GM23338 (cell line): ENCODE data around the gene GPAT2.

ENCODE experiments used
- CREB1 ChIP-seq: fragments of 250-450 bp; sonication (Bioruptor Pico); IDR thresholded peaks from 2 replicates; pipeline ENCODE4 v1.5.0; 2020; ENCODE audit warnings: low read depth, mild to moderate bottlenecking, moderate library complexity
- NANOG ChIP-seq: IDR thresholded peaks from 2 replicates; pipeline ENCODE4 v1.6.1; 2016; ENCODE audit warnings: antibody characterized with exemption, borderline replicate concordance
- TF ChIP-seq, protein P1 (sequence below), 2 experiments: fragments of 200-600 bp in 1 of 2; sonication (generic) in 1 of 2; conservative IDR thresholded peaks; 2 replicates each; pipeline versions ENCODE4 v1.5.1 to v1.6.1; 2016 to 2017; ENCODE audit warnings: antibody characterized with exemption in 2 of 2, low read depth in 2 of 2, mild to moderate bottlenecking in 2 of 2, moderate library complexity in 1 of 2
- TF ChIP-seq, protein P2 (sequence below): IDR thresholded peaks from one replicate; pipeline ENCODE4 v1.6.1; 2018; ENCODE audit warnings: antibody characterized with exemption; ENCODE audit not compliant: unreplicated experiment

DNA sequence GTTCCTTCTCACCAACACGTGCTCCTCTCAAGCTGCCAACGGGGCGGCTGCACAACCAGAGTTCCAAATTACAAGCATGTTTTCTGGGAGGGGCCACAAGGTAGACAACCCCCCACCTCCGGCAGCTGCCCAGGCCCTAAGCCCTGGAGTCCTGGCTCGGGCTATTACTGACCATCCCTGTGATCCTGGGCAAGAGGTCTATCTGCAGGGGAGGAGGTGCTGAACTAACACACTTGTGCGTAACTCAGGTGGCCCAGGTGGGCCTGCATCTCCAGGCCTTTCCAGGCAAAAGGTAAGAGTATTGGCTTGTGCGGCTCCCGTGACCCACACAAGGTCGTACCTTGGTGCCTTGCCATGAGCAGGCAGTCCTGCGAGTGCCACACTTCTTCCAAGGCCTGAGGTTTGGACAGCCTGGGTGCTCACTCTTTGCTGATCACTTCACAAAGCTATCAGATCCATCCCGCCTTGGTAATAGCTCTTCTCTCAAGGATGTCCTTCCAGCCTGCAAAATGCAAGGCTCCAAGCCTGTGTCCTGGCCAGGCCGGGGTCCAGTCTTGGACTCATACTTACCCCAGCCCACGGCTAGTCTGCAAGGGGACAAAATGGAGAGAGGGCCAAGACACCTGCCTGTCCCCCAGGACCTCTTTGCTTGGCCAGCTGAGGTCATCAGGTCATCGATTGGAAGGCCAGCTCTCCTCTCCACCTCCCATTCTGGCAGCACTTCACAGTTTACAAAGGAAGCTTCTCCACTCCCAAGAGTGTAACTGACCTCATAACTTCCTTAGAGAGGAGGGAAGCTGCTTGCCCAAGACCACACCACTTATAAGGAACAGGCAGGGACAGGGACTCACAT lies 47.7 kb upstream of the GPAT2 start:
- TF ChIP-seq, protein P1, sequence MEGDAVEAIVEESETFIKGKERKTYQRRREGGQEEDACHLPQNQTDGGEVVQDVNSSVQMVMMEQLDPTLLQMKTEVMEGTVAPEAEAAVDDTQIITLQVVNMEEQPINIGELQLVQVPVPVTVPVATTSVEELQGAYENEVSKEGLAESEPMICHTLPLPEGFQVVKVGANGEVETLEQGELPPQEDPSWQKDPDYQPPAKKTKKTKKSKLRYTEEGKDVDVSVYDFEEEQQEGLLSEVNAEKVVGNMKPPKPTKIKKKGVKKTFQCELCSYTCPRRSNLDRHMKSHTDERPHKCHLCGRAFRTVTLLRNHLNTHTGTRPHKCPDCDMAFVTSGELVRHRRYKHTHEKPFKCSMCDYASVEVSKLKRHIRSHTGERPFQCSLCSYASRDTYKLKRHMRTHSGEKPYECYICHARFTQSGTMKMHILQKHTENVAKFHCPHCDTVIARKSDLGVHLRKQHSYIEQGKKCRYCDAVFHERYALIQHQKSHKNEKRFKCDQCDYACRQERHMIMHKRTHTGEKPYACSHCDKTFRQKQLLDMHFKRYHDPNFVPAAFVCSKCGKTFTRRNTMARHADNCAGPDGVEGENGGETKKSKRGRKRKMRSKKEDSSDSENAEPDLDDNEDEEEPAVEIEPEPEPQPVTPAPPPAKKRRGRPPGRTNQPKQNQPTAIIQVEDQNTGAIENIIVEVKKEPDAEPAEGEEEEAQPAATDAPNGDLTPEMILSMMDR (conservative IDR thresholded peaks at IDR 0.05; ENCODE audit: low read depth in 2 of 2): no peak
- TF ChIP-seq CREB1: no peak
- no peak for TF ChIP-seq NANOG
- TF ChIP-seq, protein P2, sequence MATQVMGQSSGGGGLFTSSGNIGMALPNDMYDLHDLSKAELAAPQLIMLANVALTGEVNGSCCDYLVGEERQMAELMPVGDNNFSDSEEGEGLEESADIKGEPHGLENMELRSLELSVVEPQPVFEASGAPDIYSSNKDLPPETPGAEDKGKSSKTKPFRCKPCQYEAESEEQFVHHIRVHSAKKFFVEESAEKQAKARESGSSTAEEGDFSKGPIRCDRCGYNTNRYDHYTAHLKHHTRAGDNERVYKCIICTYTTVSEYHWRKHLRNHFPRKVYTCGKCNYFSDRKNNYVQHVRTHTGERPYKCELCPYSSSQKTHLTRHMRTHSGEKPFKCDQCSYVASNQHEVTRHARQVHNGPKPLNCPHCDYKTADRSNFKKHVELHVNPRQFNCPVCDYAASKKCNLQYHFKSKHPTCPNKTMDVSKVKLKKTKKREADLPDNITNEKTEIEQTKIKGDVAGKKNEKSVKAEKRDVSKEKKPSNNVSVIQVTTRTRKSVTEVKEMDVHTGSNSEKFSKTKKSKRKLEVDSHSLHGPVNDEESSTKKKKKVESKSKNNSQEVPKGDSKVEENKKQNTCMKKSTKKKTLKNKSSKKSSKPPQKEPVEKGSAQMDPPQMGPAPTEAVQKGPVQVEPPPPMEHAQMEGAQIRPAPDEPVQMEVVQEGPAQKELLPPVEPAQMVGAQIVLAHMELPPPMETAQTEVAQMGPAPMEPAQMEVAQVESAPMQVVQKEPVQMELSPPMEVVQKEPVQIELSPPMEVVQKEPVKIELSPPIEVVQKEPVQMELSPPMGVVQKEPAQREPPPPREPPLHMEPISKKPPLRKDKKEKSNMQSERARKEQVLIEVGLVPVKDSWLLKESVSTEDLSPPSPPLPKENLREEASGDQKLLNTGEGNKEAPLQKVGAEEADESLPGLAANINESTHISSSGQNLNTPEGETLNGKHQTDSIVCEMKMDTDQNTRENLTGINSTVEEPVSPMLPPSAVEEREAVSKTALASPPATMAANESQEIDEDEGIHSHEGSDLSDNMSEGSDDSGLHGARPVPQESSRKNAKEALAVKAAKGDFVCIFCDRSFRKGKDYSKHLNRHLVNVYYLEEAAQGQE: no peak
